ENCODE measurements around the gene PTPN18. TPM values are rescaled to one million over a fixed set of nuclear protein-coding genes. Genes with fewer than 3 reads are reported as not detected.

PTPN18 gene
- total and polyA plus RNA-seq, 2 donors, result 9.2 to 29.3 TPM

DNA sequence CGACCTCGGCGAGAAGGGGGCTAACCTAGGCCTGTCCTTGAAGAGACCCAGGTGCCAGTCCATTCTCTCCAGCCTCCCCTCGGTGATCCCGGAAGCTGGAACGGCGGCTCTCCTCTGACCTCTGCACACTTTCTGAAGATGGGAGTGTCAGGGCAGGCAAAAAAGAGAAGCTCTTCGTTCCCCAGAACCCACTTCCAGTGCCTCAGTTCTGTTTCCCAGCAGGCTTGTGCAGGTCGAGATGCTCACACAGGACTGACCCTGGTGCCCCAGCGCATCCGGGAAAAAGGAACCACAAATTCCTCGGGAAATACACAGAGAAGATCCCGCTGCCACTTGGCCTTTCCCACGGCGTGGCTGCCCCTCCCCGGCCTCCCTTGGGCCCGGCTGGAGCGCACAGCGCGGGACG, 681 bp upstream of the PTPN18 start:
- Histone ChIP-seq H3K9me3 (ENCODE audit: control insufficient read depth in 2 of 2, insufficient read depth in 1 of 2, low read length in 1 of 2) (no peaks in the 10 kb centered on the region), H3K27ac (ENCODE audit: low read depth in 1 of 2, low read length in 1 of 2) (no peak overlapping the region), H3K27me3 (ENCODE audit: control insufficient read depth in 2 of 2, insufficient read depth in 1 of 2, low read length in 1 of 2) (peaks cover 16 to 53% of the 10 kb centered on the region in 2 donors), H3K4me1 (ENCODE audit: control insufficient read depth in 2 of 2, insufficient read depth in 2 of 2, low read length in 2 of 2) (peaks cover 0 to 6% of the 10 kb centered on the region in 2 donors), H3K36me3 (ENCODE audit: control insufficient read depth in 2 of 2, insufficient read depth in 2 of 2, low read length in 1 of 2) (no peaks in the 10 kb centered on the region), H3K4me3 (ENCODE audit: low read length in 2 of 2) (peak overlapping the region in 1 of 2 donors; percentile 62)
- DNase-seq (ENCODE audit: low read depth in 6 of 9, low spot score in 9 of 9), result no peak
- 28% methylated on average over 21 of the region's 21 CpGs for WGBS

DNA sequence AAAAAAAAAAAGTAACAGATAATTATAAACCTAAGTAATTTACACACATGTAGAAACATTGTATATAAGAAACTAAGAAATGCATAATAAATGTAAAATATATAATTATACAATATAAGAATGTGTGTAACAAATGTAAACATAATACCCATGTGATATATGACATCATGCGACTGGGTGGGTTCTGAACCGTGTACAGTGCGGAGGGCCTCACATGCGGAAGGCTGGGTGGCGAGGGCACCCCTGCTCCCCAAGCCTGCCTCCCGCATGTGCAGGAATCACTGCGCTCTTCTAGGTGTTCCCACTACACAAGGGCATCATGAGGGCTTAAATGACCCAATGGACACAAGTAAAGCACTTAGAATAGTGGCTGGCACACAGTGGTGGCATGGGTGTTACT, 2.0 kb downstream of the PTPN18 start:
- Histone ChIP-seq H3K27ac (ENCODE audit: low read depth in 1 of 2, low read length in 1 of 2) (no peak overlapping the region), H3K9me3 (ENCODE audit: control insufficient read depth in 2 of 2, insufficient read depth in 1 of 2, low read length in 1 of 2) (no peaks in the 10 kb centered on the region), H3K4me1 (ENCODE audit: control insufficient read depth in 2 of 2, insufficient read depth in 2 of 2, low read length in 2 of 2) (peaks cover 0 to 6% of the 10 kb centered on the region in 2 donors), H3K27me3 (ENCODE audit: control insufficient read depth in 2 of 2, insufficient read depth in 1 of 2, low read length in 1 of 2) (peaks cover 16 to 55% of the 10 kb centered on the region in 2 donors), H3K4me3 (ENCODE audit: low read length in 2 of 2) (no peak overlapping the region), H3K36me3 (ENCODE audit: control insufficient read depth in 2 of 2, insufficient read depth in 2 of 2, low read length in 1 of 2) (no peaks in the 10 kb centered on the region)
- 97% methylated on average over 7 of the region's 7 CpGs for WGBS
- DNase-seq (ENCODE audit: low read depth in 6 of 9, low spot score in 9 of 9), result no peak

DNA sequence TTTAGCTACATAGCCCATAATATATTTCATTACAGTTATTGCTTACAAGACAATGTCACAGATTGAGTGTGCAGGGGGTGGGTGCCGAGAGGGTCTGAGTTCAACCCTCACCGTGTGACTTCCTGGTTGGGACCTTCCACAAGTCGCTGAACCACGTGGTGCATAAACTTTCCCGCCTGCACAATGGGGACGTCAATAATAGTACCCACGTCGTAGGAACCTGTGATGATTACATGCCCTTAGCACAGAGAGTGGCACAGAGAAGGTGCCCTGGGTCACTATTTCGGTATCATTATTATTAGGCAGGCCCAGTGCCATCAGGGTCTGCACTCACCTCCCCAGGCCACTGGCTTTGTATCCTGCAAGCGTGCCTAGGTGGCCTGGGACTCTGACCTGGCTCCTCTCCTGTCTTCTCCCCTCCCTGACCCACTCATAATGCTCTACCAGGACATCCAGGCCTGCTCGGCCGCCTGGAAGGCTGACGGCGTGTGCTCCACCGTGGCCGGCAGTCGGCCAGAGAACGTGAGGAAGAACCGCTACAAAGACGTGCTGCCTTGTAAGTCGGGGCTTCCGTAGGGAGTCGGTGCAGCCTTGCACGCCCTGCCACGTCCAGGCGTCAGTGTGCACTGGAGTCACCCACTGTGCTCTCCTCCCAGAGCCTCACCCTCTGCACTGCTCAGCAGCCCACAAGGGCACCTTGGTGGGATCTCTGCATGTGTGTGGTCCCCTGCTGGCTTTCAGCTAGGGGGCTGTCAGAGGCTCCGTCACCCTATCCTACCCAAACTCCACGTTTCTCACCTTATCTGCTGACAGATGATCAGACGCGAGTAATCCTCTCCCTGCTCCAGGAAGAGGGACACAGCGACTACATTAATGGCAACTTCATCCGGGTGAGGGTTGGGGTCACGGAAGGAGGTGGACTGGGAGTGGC, 2.8 kb downstream of the PTPN18 start:
- Histone ChIP-seq H3K4me3 (ENCODE audit: low read length in 2 of 2) (no peak overlapping the region), H3K9me3 (ENCODE audit: control insufficient read depth in 2 of 2, insufficient read depth in 1 of 2, low read length in 1 of 2) (no peaks in the 10 kb centered on the region), H3K27ac (ENCODE audit: low read depth in 1 of 2, low read length in 1 of 2) (no peak overlapping the region), H3K27me3 (ENCODE audit: control insufficient read depth in 2 of 2, insufficient read depth in 1 of 2, low read length in 1 of 2) (peaks cover 16 to 55% of the 10 kb centered on the region in 2 donors), H3K36me3 (ENCODE audit: control insufficient read depth in 2 of 2, insufficient read depth in 2 of 2, low read length in 1 of 2) (no peaks in the 10 kb centered on the region), H3K4me1 (ENCODE audit: control insufficient read depth in 2 of 2, insufficient read depth in 2 of 2, low read length in 2 of 2) (peaks cover 0 to 6% of the 10 kb centered on the region in 2 donors)
- WGBS, result 98% methylated on average over 33 of the region's 33 CpGs
- DNase-seq (ENCODE audit: low read depth in 6 of 9, low spot score in 9 of 9), result no peak

DNA sequence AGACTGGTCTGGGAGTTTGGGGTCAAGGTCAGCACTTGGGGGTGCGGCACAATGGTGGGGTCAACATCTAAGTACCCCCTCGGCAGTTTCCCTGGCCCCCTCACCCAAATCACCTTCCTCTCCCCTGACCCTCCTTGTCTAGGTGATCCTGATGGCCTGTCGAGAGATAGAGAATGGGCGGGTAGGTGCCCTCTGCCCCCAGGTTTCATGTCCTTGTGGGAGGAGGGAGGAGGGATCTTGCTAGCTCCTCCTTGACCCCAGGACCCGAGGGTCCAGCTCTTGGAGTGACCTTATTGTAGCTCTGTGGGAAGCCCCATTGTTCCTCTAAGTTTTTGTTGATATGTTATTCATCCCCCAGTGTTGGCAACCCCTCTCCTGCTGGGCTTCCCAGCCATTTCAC, 3.6 kb downstream of the PTPN18 start:
- no peak for DNase-seq (ENCODE audit: low read depth in 6 of 9, low spot score in 9 of 9)
- 94% methylated on average over 5 of the region's 5 CpGs for WGBS

DNA sequence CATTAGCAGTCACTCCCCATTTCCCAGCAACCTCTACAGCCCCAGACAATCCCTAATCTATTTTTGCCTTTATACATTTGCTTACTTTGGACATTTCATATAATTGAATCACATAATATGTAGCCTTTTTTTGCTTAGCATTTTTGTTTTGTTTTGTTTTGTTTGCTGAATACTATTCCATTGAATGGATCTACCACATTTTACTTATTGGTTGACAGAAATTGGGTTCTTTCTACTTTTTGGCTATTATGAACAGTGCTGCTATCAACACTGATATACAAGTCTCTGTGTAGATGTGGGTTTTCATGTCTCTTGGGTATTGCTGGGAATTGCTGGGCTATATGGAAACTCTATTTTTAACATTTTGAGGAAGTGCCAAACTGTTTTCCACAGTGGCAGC, 7.6 kb downstream of the PTPN18 start:
- Histone ChIP-seq H3K4me3 (ENCODE audit: low read length in 2 of 2) (no peak overlapping the region), H3K9me3 (ENCODE audit: control insufficient read depth in 2 of 2, insufficient read depth in 1 of 2, low read length in 1 of 2) (no peaks in the 10 kb centered on the region), H3K36me3 (ENCODE audit: control insufficient read depth in 2 of 2, insufficient read depth in 2 of 2, low read length in 1 of 2) (no peaks in the 10 kb centered on the region), H3K4me1 (ENCODE audit: control insufficient read depth in 2 of 2, insufficient read depth in 2 of 2, low read length in 2 of 2) (no peaks in the 10 kb centered on the region), H3K27ac (ENCODE audit: low read depth in 1 of 2, low read length in 1 of 2) (no peak overlapping the region), H3K27me3 (ENCODE audit: control insufficient read depth in 2 of 2, insufficient read depth in 1 of 2, low read length in 1 of 2) (peaks cover 2 to 18% of the 10 kb centered on the region in 2 donors)
- no peak for DNase-seq (ENCODE audit: low read depth in 6 of 9, low spot score in 9 of 9)

More for the DNA sequence above, 3.6 kb downstream of the PTPN18 start:
- Histone ChIP-seq H3K27ac (ENCODE audit: low read depth in 1 of 2, low read length in 1 of 2) (no peak overlapping the region), H3K4me3 (ENCODE audit: low read length in 2 of 2) (no peak overlapping the region), H3K36me3 (ENCODE audit: control insufficient read depth in 2 of 2, insufficient read depth in 2 of 2, low read length in 1 of 2) (no peaks in the 10 kb centered on the region), H3K27me3 (ENCODE audit: control insufficient read depth in 2 of 2, insufficient read depth in 1 of 2, low read length in 1 of 2) (peaks cover 16 to 51% of the 10 kb centered on the region in 2 donors), H3K9me3 (ENCODE audit: control insufficient read depth in 2 of 2, insufficient read depth in 1 of 2, low read length in 1 of 2) (no peaks in the 10 kb centered on the region), H3K4me1 (ENCODE audit: control insufficient read depth in 2 of 2, insufficient read depth in 2 of 2, low read length in 2 of 2) (peaks cover 0 to 6% of the 10 kb centered on the region in 2 donors)

DNA sequence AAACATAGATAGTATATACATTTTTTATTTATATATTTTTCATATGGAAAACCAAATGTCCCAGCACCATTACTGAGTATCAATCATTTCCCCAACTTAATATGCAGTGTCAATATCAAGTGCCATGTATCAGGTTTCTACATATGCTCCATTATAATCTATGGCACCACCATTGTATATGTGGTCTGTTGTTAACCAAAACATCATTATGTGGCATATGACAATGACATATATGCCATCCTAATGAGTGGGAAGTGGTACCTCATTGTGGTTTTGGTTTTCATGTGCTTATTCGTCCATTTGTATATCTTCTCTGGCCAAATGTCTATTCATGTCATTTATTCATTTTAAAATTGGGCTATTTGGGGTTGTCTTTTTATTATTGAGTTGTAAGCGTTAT, 9.2 kb downstream of the PTPN18 start:
- Histone ChIP-seq H3K27me3 (ENCODE audit: control insufficient read depth in 2 of 2, insufficient read depth in 1 of 2, low read length in 1 of 2) (peaks cover 2 to 7% of the 10 kb centered on the region in 2 donors), H3K4me1 (ENCODE audit: control insufficient read depth in 2 of 2, insufficient read depth in 2 of 2, low read length in 2 of 2) (peaks cover under 1 to 3% of the 10 kb centered on the region in 2 donors), H3K27ac (ENCODE audit: low read depth in 1 of 2, low read length in 1 of 2) (no peak overlapping the region), H3K9me3 (ENCODE audit: control insufficient read depth in 2 of 2, insufficient read depth in 1 of 2, low read length in 1 of 2) (no peaks in the 10 kb centered on the region), H3K4me3 (ENCODE audit: low read length in 2 of 2) (no peak overlapping the region), H3K36me3 (ENCODE audit: control insufficient read depth in 2 of 2, insufficient read depth in 2 of 2, low read length in 1 of 2) (no peaks in the 10 kb centered on the region)
- no peak for DNase-seq (ENCODE audit: low read depth in 6 of 9, low spot score in 9 of 9)
- 68% methylated on average over 2 of the region's 2 CpGs for WGBS

DNA sequence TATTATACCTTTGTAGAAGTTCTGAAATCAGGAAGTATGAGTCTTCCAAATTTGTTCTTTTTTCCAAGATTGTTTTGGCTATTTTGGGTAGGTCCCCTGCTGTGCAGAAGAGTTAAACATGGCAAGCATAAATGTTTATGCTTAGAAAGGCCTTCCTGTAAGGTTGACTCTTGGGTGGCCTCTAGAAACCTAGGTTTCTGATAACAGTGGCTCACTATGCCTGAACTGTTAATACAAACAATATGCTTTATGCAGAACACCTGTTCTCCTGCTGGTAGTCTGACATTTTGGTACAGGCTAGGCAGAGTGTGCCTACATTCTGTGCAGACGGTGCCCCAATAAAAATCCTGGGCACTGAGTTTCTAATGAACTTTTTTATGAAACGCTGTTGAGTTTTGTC, 10.1 kb downstream of the PTPN18 start:
- no peak for DNase-seq (ENCODE audit: low read depth in 6 of 9, low spot score in 9 of 9)
- H3K4me3 ChIP-seq (ENCODE audit: low read length in 2 of 2), result no peak overlapping the region
- H3K36me3 ChIP-seq (ENCODE audit: control insufficient read depth in 2 of 2, insufficient read depth in 2 of 2, low read length in 1 of 2), result no peaks in the 10 kb centered on the region
- peaks cover 2 to 5% of the 10 kb centered on the region in 2 donors for H3K27me3 ChIP-seq (ENCODE audit: control insufficient read depth in 2 of 2, insufficient read depth in 1 of 2, low read length in 1 of 2)
- no peak overlapping the region for H3K27ac ChIP-seq (ENCODE audit: low read depth in 1 of 2, low read length in 1 of 2)
- peaks cover 0 to 1% of the 10 kb centered on the region in 2 donors for H3K9me3 ChIP-seq (ENCODE audit: control insufficient read depth in 2 of 2, insufficient read depth in 1 of 2, low read length in 1 of 2)
- H3K4me1 ChIP-seq (ENCODE audit: control insufficient read depth in 2 of 2, insufficient read depth in 2 of 2, low read length in 2 of 2), result peaks cover 9 to 11% of the 10 kb centered on the region in 2 donors
- 96% methylated on average over 2 of the region's 2 CpGs for WGBS

DNA sequence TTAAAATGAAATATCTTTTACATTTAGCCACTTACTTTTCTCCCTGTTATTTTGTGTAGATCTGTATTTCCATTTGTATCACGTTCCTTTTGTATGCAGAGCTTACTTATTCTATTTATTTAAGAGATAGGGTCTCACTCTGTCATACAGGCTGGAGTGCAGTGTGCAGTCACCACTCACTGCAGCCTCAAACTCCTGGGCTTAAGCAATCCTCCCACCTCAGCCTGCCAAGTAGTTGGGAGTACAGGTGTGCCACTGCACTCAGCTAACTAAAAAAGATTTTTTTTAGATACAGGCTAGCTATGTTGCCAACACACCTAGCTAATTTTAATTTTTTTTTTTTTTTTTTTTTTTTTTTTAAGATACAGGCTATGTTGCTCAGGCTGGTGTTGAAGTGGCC, 10.9 kb downstream of the PTPN18 start:
- H3K27ac ChIP-seq (ENCODE audit: low read depth in 1 of 2, low read length in 1 of 2), result no peak overlapping the region
- H3K4me1 ChIP-seq (ENCODE audit: control insufficient read depth in 2 of 2, insufficient read depth in 2 of 2, low read length in 2 of 2), result peaks cover 10 to 19% of the 10 kb centered on the region in 2 donors
- peaks cover 2 to 5% of the 10 kb centered on the region in 2 donors for H3K27me3 ChIP-seq (ENCODE audit: control insufficient read depth in 2 of 2, insufficient read depth in 1 of 2, low read length in 1 of 2)
- peaks cover 0 to 3% of the 10 kb centered on the region in 2 donors for H3K9me3 ChIP-seq (ENCODE audit: control insufficient read depth in 2 of 2, insufficient read depth in 1 of 2, low read length in 1 of 2)
- no peak for DNase-seq (ENCODE audit: low read depth in 6 of 9, low spot score in 9 of 9)
- no peaks in the 10 kb centered on the region for H3K36me3 ChIP-seq (ENCODE audit: control insufficient read depth in 2 of 2, insufficient read depth in 2 of 2, low read length in 1 of 2)
- H3K4me3 ChIP-seq (ENCODE audit: low read length in 2 of 2), result no peak overlapping the region
- 88% methylated on average over 1 of the region's 1 CpG for WGBS

DNA sequence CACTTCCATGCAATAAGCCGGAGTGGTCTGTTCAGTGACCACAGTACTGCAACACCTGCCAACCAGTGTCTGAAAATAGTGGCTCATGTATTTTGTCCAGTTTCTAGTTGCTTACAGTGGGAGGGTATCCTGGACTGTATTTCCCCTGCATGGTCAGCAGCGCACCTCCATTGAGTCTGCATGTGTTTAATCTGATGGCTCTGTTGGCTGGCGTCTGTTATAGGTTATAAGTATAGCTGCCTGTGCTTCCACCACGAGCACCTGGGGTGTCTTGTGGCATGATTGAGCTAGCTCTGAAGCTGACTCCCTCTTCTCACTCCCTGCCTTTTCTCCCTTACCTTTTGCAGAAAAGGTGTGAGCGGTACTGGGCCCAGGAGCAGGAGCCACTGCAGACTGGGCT, 12.9 kb downstream of the PTPN18 start:
- Histone ChIP-seq H3K4me1 (ENCODE audit: control insufficient read depth in 2 of 2, insufficient read depth in 2 of 2, low read length in 2 of 2) (peaks cover 14 to 31% of the 10 kb centered on the region in 2 donors), H3K36me3 (ENCODE audit: control insufficient read depth in 2 of 2, insufficient read depth in 2 of 2, low read length in 1 of 2) (no peaks in the 10 kb centered on the region), H3K27ac (ENCODE audit: low read depth in 1 of 2, low read length in 1 of 2) (no peak overlapping the region), H3K9me3 (ENCODE audit: control insufficient read depth in 2 of 2, insufficient read depth in 1 of 2, low read length in 1 of 2) (peaks cover 0 to 3% of the 10 kb centered on the region in 2 donors), H3K4me3 (ENCODE audit: low read length in 2 of 2) (no peak overlapping the region), H3K27me3 (ENCODE audit: control insufficient read depth in 2 of 2, insufficient read depth in 1 of 2, low read length in 1 of 2) (peaks cover 2 to 5% of the 10 kb centered on the region in 2 donors)
- WGBS, result 94% methylated on average over 5 of the region's 5 CpGs
- no peak for DNase-seq (ENCODE audit: low read depth in 6 of 9, low spot score in 9 of 9)

Measured in thymus (tissue), 11 donors.